ENCODE measurements around the gene SESN2.

The SESN2 gene

GRCh38 chr1:28259252-28259933, at the start of gene SESN2:
TSS of gene SESN2 (plus strand) at chr1:28259518. CDS start at chr1:28259848, 330 bp downstream.
- H3K36me3 ChIP-seq (ENCODE audit: low read depth), result peaks cover 24% of the 10 kb centered on the region
- H3K4me3 ChIP-seq (ENCODE audit: severe bottlenecking), result peak within 1 kb of the TSS; percentile 95
- H3K27me3 ChIP-seq (ENCODE audit: insufficient read depth, poor library complexity, severe bottlenecking), result no peaks in the 10 kb centered on the region
- TF ChIP-seq CTCF (IDR thresholded peaks at IDR 0.05; ENCODE audit: poor library complexity, severe bottlenecking), result no peak
- DNase-seq (ENCODE audit: low spot score), result peak; percentile 98
- no peaks in the 10 kb centered on the region for H3K9me3 ChIP-seq (ENCODE audit: severe bottlenecking)
- H3K4me1 ChIP-seq (ENCODE audit: insufficient read depth, poor library complexity, severe bottlenecking), result peaks cover 20% of the 10 kb centered on the region
- ATAC-seq (ENCODE audit: low read depth), result peak; percentile 83
- peak within 1 kb of the TSS; percentile 52 for H3K27ac ChIP-seq (ENCODE audit: poor library complexity, severe bottlenecking)

GRCh38 chr1:28209700-28210099, 49.6 kb upstream of the SESN2 start:
- no peak for TF ChIP-seq CTCF (IDR thresholded peaks at IDR 0.05; ENCODE audit: poor library complexity, severe bottlenecking)
- no peak overlapping the region for H3K27ac ChIP-seq (ENCODE audit: poor library complexity, severe bottlenecking)
- DNase-seq (ENCODE audit: low spot score) (no peak), ATAC-seq (ENCODE audit: low read depth) (no peak)
- H3K9me3 ChIP-seq (ENCODE audit: severe bottlenecking), result no peaks in the 10 kb centered on the region
- no peak overlapping the region for H3K4me3 ChIP-seq (ENCODE audit: severe bottlenecking)
- no peaks in the 10 kb centered on the region for H3K4me1 ChIP-seq (ENCODE audit: insufficient read depth, poor library complexity, severe bottlenecking)
- H3K27me3 ChIP-seq (ENCODE audit: insufficient read depth, poor library complexity, severe bottlenecking), result no peaks in the 10 kb centered on the region
- H3K36me3 ChIP-seq (ENCODE audit: low read depth), result peaks cover 95% of the 10 kb centered on the region

GRCh38 chr1:28213315-28213714, 46.0 kb upstream of the SESN2 start:
- Histone ChIP-seq H3K27ac (ENCODE audit: poor library complexity, severe bottlenecking) (no peak overlapping the region), H3K27me3 (ENCODE audit: insufficient read depth, poor library complexity, severe bottlenecking) (no peaks in the 10 kb centered on the region), H3K4me1 (ENCODE audit: insufficient read depth, poor library complexity, severe bottlenecking) (no peaks in the 10 kb centered on the region), H3K9me3 (ENCODE audit: severe bottlenecking) (no peaks in the 10 kb centered on the region), H3K4me3 (ENCODE audit: severe bottlenecking) (no peak overlapping the region), H3K36me3 (ENCODE audit: low read depth) (peaks cover 64% of the 10 kb centered on the region)
- TF ChIP-seq CTCF (IDR thresholded peaks at IDR 0.05; ENCODE audit: poor library complexity, severe bottlenecking), result no peak
- DNase-seq (ENCODE audit: low spot score) (no peak), ATAC-seq (ENCODE audit: low read depth) (no peak)

- Histone ChIP-seq H3K9me3 (ENCODE audit: severe bottlenecking) (no peaks in the 10 kb centered on the region), H3K27ac (ENCODE audit: poor library complexity, severe bottlenecking) (no peak overlapping the region), H3K4me1 (ENCODE audit: insufficient read depth, poor library complexity, severe bottlenecking) (no peaks in the 10 kb centered on the region), H3K36me3 (ENCODE audit: low read depth) (peaks cover 70% of the 10 kb centered on the region), H3K4me3 (ENCODE audit: severe bottlenecking) (no peak overlapping the region), H3K27me3 (ENCODE audit: insufficient read depth, poor library complexity, severe bottlenecking) (no peaks in the 10 kb centered on the region)
- DNase-seq (ENCODE audit: low spot score) (no peak), ATAC-seq (ENCODE audit: low read depth) (no peak)
- no peak for TF ChIP-seq CTCF (IDR thresholded peaks at IDR 0.05; ENCODE audit: poor library complexity, severe bottlenecking)
Observed at GRCh38 chr1:28229089-28229488, 30.2 kb upstream of the SESN2 start.

GRCh38 chr1:28229996-28230395, 29.3 kb upstream of the SESN2 start:
- no peak for TF ChIP-seq CTCF (IDR thresholded peaks at IDR 0.05; ENCODE audit: poor library complexity, severe bottlenecking)
- Histone ChIP-seq H3K4me1 (ENCODE audit: insufficient read depth, poor library complexity, severe bottlenecking) (no peaks in the 10 kb centered on the region), H3K4me3 (ENCODE audit: severe bottlenecking) (no peak overlapping the region), H3K9me3 (ENCODE audit: severe bottlenecking) (no peaks in the 10 kb centered on the region), H3K27me3 (ENCODE audit: insufficient read depth, poor library complexity, severe bottlenecking) (no peaks in the 10 kb centered on the region), H3K27ac (ENCODE audit: poor library complexity, severe bottlenecking) (no peak overlapping the region), H3K36me3 (ENCODE audit: low read depth) (peaks cover 61% of the 10 kb centered on the region)
- DNase-seq (ENCODE audit: low spot score) (no peak), ATAC-seq (ENCODE audit: low read depth) (no peak)

Data from RWPE2 (cell line).